Activated CD8-positive, alpha-beta memory T cell treated with anti-CD3 and anti-CD28 coated beads, Interleukin-2, amount 10 ng/mL, durations not matched to agents 7 days and 5 days (primary cell): ENCODE measurements around the gene SIK3. TPM values are rescaled to one million over a fixed set of nuclear protein-coding genes. Genes with fewer than 3 reads are reported as not detected.
"Not testable (repeated sequence)": the region's sequence is repeated elsewhere in the genome, so short reads cannot be mapped to it uniquely, and the experiment has no call there.

ENCODE experiments used
- ATAC-seq: fragments of 150-1000 bp; cut with Tn5 transposase; one replicate; pipeline ENCODE4 v1.10.0; 2021; ENCODE audit warnings: moderate library complexity
- CTCF ChIA-PET: fragments of 350-600 bp; sonication (Branson Sonifier 250); formaldehyde crosslinking; loops from one replicate; lab custom pipeline; 2021; ENCODE audit warnings: antibody characterized with exemption; lab: Charles Lee
- DNase-seq: peaks from one replicate; pipeline ENCODE4 v3.0.0-alpha.2; 2020
- H3K27ac Mint-ChIP-seq: one replicate; pipeline ENCODE4 v1.8.0; 2021; ENCODE audit warnings: mild to moderate bottlenecking, mixed read lengths
- H3K27me3 Mint-ChIP-seq: one replicate; pipeline ENCODE4 v1.8.0; 2021; ENCODE audit warnings: mixed read lengths
- H3K36me3 Mint-ChIP-seq: one replicate; pipeline ENCODE4 v1.8.0; 2021; ENCODE audit warnings: mild to moderate bottlenecking, mixed read lengths
- H3K4me1 Mint-ChIP-seq: one replicate; pipeline ENCODE4 v1.8.0; 2021; ENCODE audit warnings: mixed read lengths
- H3K4me3 Mint-ChIP-seq: one replicate; pipeline ENCODE4 v1.8.0; 2021; ENCODE audit warnings: mild to moderate bottlenecking, moderate library complexity, mixed read lengths
- H3K9me3 Mint-ChIP-seq: one replicate; pipeline ENCODE4 v1.8.0; 2022; ENCODE audit warnings: low read depth, mixed read lengths
- total RNA-seq, 2 experiments: library from RNA; stranded (reverse); gene quantifications; one replicate each; pipeline ENCODE4 v1.2.3, GENCODE V29; 2021

Gene SIK3
- total RNA-seq, 2 experiments from 2014 or later = 31.0 to 38.3 TPM

GRCh38 chr11:116842909-116843308, 255.3 kb downstream of the SIK3 start:
- no peak overlapping the region for H3K27ac Mint-ChIP-seq

GRCh38 chr11:116842117-116842516, 256.1 kb downstream of the SIK3 start:
- peaks cover 19% of the 10 kb centered on the region for H3K36me3 Mint-ChIP-seq
- no peak for DNase-seq
- no peaks in the 10 kb centered on the region for H3K27me3 Mint-ChIP-seq
- H3K9me3 Mint-ChIP-seq = no peaks in the 10 kb centered on the region
- CTCF ChIA-PET = interaction anchor here (0.7 to 2.0 kb wide), 2 partner anchors 9 to 17 kb away, joined by 3 to 5 read pairs; no protein-coding TSS in a partner anchor
- ATAC-seq = no peak
- H3K27ac Mint-ChIP-seq = no peak overlapping the region
- no peak overlapping the region for H3K4me3 Mint-ChIP-seq
- no peaks in the 10 kb centered on the region for H3K4me1 Mint-ChIP-seq

More at GRCh38 chr11:116842909-116843308, 255.3 kb downstream of the SIK3 start:
- ATAC-seq (no peak), DNase-seq (no peak)
- no peak overlapping the region for H3K4me3 Mint-ChIP-seq
- no peaks in the 10 kb centered on the region for H3K9me3 Mint-ChIP-seq
- H3K36me3 Mint-ChIP-seq = peaks cover 26% of the 10 kb centered on the region
- no peaks in the 10 kb centered on the region for H3K27me3 Mint-ChIP-seq
- CTCF ChIA-PET = no interaction called here
- no peaks in the 10 kb centered on the region for H3K4me1 Mint-ChIP-seq

- Mint-ChIP-seq H3K4me3 (no peak overlapping the region), H3K27ac (no peak overlapping the region), H3K9me3 (no peaks in the 10 kb centered on the region), H3K27me3 (no peaks in the 10 kb centered on the region), H3K36me3 (peaks cover 11% of the 10 kb centered on the region), H3K4me1 (peaks cover 5% of the 10 kb centered on the region)
- no peak for ATAC-seq
- CTCF ChIA-PET = interaction anchor here (1.2 to 2.0 kb wide), 5 partner anchors 11 to 269 kb away, joined by 3 to 5 read pairs (median 5); partner anchors contain the start of gene APOA5
- no peak for DNase-seq
These were observed 257.4 kb downstream of the SIK3 start for GRCh38 chr11:116840746-116841296.

- Mint-ChIP-seq H3K27ac (no peak overlapping the region), H3K9me3 (no peaks in the 10 kb centered on the region), H3K4me1 (peaks cover 7% of the 10 kb centered on the region), H3K4me3 (no peak overlapping the region), H3K27me3 (no peaks in the 10 kb centered on the region), H3K36me3 (peaks cover 7% of the 10 kb centered on the region)
- ATAC-seq = no peak
- no peak for DNase-seq
- CTCF ChIA-PET = interaction anchor here (1.0 to 1.8 kb wide), 7 partner anchors 10 to 269 kb away, joined by 3 to 9 read pairs (median 4); partner anchors contain the start of genes APOA5 and ZPR1
These were observed 257.9 kb downstream of the SIK3 start for GRCh38 chr11:116840224-116840745.

GRCh38 chr11:116838321-116839084, 259.7 kb downstream of the SIK3 start:
- ATAC-seq = no peak
- Mint-ChIP-seq H3K4me1 (peaks cover 12% of the 10 kb centered on the region), H3K36me3 (peaks cover 1% of the 10 kb centered on the region), H3K4me3 (no peak overlapping the region), H3K9me3 (no peaks in the 10 kb centered on the region), H3K27me3 (no peaks in the 10 kb centered on the region), H3K27ac (no peak overlapping the region)
- DNase-seq = no peak
- CTCF ChIA-PET = interaction anchor here (1.4 to 7.5 kb wide), 5 partner anchors 13 to 51 kb away, joined by 3 to 145 read pairs (median 5); partner anchors contain the start of genes APOA5 and ZPR1

GRCh38 chr11:116837231-116838091, 260.8 kb downstream of the SIK3 start, which contains the start of gene APOA1:
TSS of gene APOA1 (minus strand) at chr11:116837622. CDS start at chr11:116837387, 235 bp downstream.
- Mint-ChIP-seq H3K4me1 (peaks cover 12% of the 10 kb centered on the region), H3K27me3 (no peaks in the 10 kb centered on the region), H3K9me3 (no peaks in the 10 kb centered on the region), H3K4me3 (no peak within 1 kb of the TSS), H3K27ac (no peak within 1 kb of the TSS), H3K36me3 (no peaks in the 10 kb centered on the region)
- DNase-seq (no peak), ATAC-seq (no peak)
- CTCF ChIA-PET = interaction anchor here (1.3 to 7.5 kb wide), 7 partner anchors 14 to 257 kb away, joined by 4 to 187 read pairs (median 7); partner anchors contain the start of genes APOA5, BUD13 and ZPR1

GRCh38 chr11:116836632-116836991, 261.6 kb downstream of the SIK3 start:
- no peaks in the 10 kb centered on the region for H3K36me3 Mint-ChIP-seq
- H3K4me3 Mint-ChIP-seq = no peak overlapping the region
- CTCF ChIA-PET = interaction anchor here (0.6 to 7.5 kb wide), 40 partner anchors 9 to 395 kb away, joined by 3 to 187 read pairs (median 6); partner anchors contain the start of genes APOA5, BUD13, PAFAH1B2 and SIK3
- DNase-seq (no peak), ATAC-seq (no peak)
- H3K4me1 Mint-ChIP-seq = peaks cover 12% of the 10 kb centered on the region
- H3K27me3 Mint-ChIP-seq = no peaks in the 10 kb centered on the region
- no peaks in the 10 kb centered on the region for H3K9me3 Mint-ChIP-seq
- no peak overlapping the region for H3K27ac Mint-ChIP-seq

GRCh38 chr11:116835791-116836631, 262.2 kb downstream of the SIK3 start:
- CTCF ChIA-PET = interaction anchor here (0.6 to 7.5 kb wide), 58 partner anchors 9 to 395 kb away, joined by 3 to 187 read pairs (median 4); partner anchors contain the start of genes APOA5, BUD13, PAFAH1B2 and SIK3
- ATAC-seq = peak; percentile 96
- DNase-seq = peak; percentile 92
- Mint-ChIP-seq H3K4me1 (peaks cover 12% of the 10 kb centered on the region), H3K27ac (peak overlapping the region; percentile 61), H3K27me3 (no peaks in the 10 kb centered on the region), H3K4me3 (peak overlapping the region; percentile 71), H3K9me3 (no peaks in the 10 kb centered on the region), H3K36me3 (no peaks in the 10 kb centered on the region)

- H3K27ac Mint-ChIP-seq = peak overlapping the region; percentile 61
- H3K9me3 Mint-ChIP-seq = no peaks in the 10 kb centered on the region
- H3K36me3 Mint-ChIP-seq = no peaks in the 10 kb centered on the region
- ATAC-seq = no peak
- DNase-seq = no peak
- peak overlapping the region; percentile 71 for H3K4me3 Mint-ChIP-seq
- CTCF ChIA-PET = interaction anchor here (0.5 to 7.5 kb wide), 55 partner anchors 8 to 396 kb away, joined by 3 to 187 read pairs (median 4); partner anchors contain the start of genes APOA5, BUD13, PAFAH1B2 and SIK3
- no peaks in the 10 kb centered on the region for H3K27me3 Mint-ChIP-seq
- peaks cover 12% of the 10 kb centered on the region for H3K4me1 Mint-ChIP-seq
These were observed 263.0 kb downstream of the SIK3 start for GRCh38 chr11:116835042-116835772.

GRCh38 chr11:116834535-116835041, 263.6 kb downstream of the SIK3 start:
- peak overlapping the region; percentile 17 for H3K4me3 Mint-ChIP-seq
- not testable (repeated sequence) for ATAC-seq, DNase-seq, H3K36me3 Mint-ChIP-seq, H3K27ac Mint-ChIP-seq, H3K9me3 Mint-ChIP-seq, H3K27me3 Mint-ChIP-seq
- H3K4me1 Mint-ChIP-seq = peaks cover 12% of the 10 kb centered on the region
- CTCF ChIA-PET = interaction anchor here (0.5 to 7.5 kb wide), 10 partner anchors 10 to 396 kb away, joined by 3 to 187 read pairs (median 4); partner anchors contain the start of genes APOA5, PAFAH1B2 and ZPR1
